H9 (cell line): ENCODE data around the gene RNLS. TPM values are rescaled to one million over a fixed set of nuclear protein-coding genes. Genes with fewer than 3 reads are reported as not detected.

Experiments
- DNase-seq: peaks from one replicate; pipeline ENCODE4 v3.0.0-alpha.2; 2017
- H2AFZ ChIP-seq: one replicate; pipeline ENCODE4 v1.6.1; 2013; ENCODE audit warnings: mild to moderate bottlenecking, low read length, control low read depth, moderate library complexity
- H2AK5ac ChIP-seq: 2 replicates; pipeline ENCODE4 v1.6.1; 2013; ENCODE audit warnings: low read length, control low read depth, mixed read lengths; ENCODE audit not compliant: insufficient read length
- H2BK120ac ChIP-seq: one replicate; pipeline ENCODE4 v1.6.1; 2013; ENCODE audit warnings: low read depth, mild to moderate bottlenecking, low read length, control low read depth, inconsistent platforms; ENCODE audit not compliant: poor library complexity, severe bottlenecking
- H2BK12ac ChIP-seq: 2 replicates; pipeline ENCODE4 v1.6.1; 2013; ENCODE audit warnings: low read length, control low read depth, mixed read lengths, low read depth; ENCODE audit not compliant: insufficient read length
- H2BK15ac ChIP-seq: 2 replicates; pipeline ENCODE4 v1.6.1; 2013; ENCODE audit warnings: low read depth, low read length, control low read depth
- H2BK20ac ChIP-seq: one replicate; pipeline ENCODE4 v1.6.1; 2013; ENCODE audit warnings: low read depth, mild to moderate bottlenecking, low read length, control low read depth, inconsistent platforms; ENCODE audit not compliant: poor library complexity, severe bottlenecking
- H2BK5ac ChIP-seq: 2 replicates; pipeline ENCODE4 v1.6.1; 2013; ENCODE audit warnings: low read length, control low read depth, mixed read lengths; ENCODE audit not compliant: insufficient read length
- H3K14ac ChIP-seq: 2 replicates; pipeline ENCODE4 v1.6.1; 2013; ENCODE audit warnings: low read length, control low read depth; ENCODE audit not compliant: insufficient read depth
- H3K18ac ChIP-seq: 2 replicates; pipeline ENCODE4 v1.6.1; 2013; ENCODE audit warnings: low read depth, mild to moderate bottlenecking, mixed read lengths, low read length, control low read depth; ENCODE audit not compliant: insufficient read length
- H3K23ac ChIP-seq: 2 replicates; pipeline ENCODE4 v1.6.1; 2013; ENCODE audit warnings: low read length, control low read depth, mixed read lengths, low read depth; ENCODE audit not compliant: insufficient read length
- H3K23me2 ChIP-seq: 2 replicates; pipeline ENCODE4 v1.6.1; 2013; ENCODE audit warnings: low read depth, mild to moderate bottlenecking, mixed read lengths, low read length, control low read depth; ENCODE audit not compliant: insufficient read length, poor library complexity, severe bottlenecking
- H3K27ac ChIP-seq: 2 replicates; pipeline ENCODE4 v1.5.1; 2013; ENCODE audit warnings: low read length, control low read depth, mixed read lengths, low read depth; ENCODE audit not compliant: insufficient read length
- H3K27me3 ChIP-seq: 2 replicates; pipeline ENCODE4 v1.6.1; 2013; ENCODE audit warnings: low read length, control low read depth, inconsistent platforms; ENCODE audit not compliant: insufficient read depth
- H3K4ac ChIP-seq: 2 replicates; pipeline ENCODE4 v1.6.1; 2013; ENCODE audit warnings: low read depth, mild to moderate bottlenecking, control low read depth, inconsistent platforms, low read length, moderate library complexity
- H3K4me1 ChIP-seq: 2 replicates; pipeline ENCODE4 v1.6.1; 2013; ENCODE audit warnings: low read length, control low read depth, inconsistent platforms; ENCODE audit not compliant: insufficient read depth
- H3K4me2 ChIP-seq: 2 replicates; pipeline ENCODE4 v1.6.1; 2013; ENCODE audit warnings: low read length, control low read depth, mixed read lengths; ENCODE audit not compliant: insufficient read length, insufficient read depth
- H3K56ac ChIP-seq: 2 replicates; pipeline ENCODE4 v1.6.1; 2013; ENCODE audit warnings: low read depth, mild to moderate bottlenecking, mixed read lengths, low read length, control low read depth; ENCODE audit not compliant: insufficient read length
- H3K79me1 ChIP-seq: 2 replicates; pipeline ENCODE4 v1.6.1; 2013; ENCODE audit warnings: low read depth, mild to moderate bottlenecking, moderate library complexity, low read length, control low read depth, inconsistent platforms; ENCODE audit not compliant: insufficient read depth, poor library complexity, severe bottlenecking
- H3K79me2 ChIP-seq: 2 replicates; pipeline ENCODE4 v1.6.1; 2013; ENCODE audit warnings: low read length, control low read depth, inconsistent platforms; ENCODE audit not compliant: insufficient read depth
- H3K9ac ChIP-seq: 2 replicates; pipeline ENCODE4 v1.6.1; 2013; ENCODE audit warnings: low read length, control low read depth, mixed read lengths; ENCODE audit not compliant: insufficient read length; ENCODE audit errors: extremely low read depth
- H3K9me3 ChIP-seq: one replicate; pipeline ENCODE4 v1.6.1; 2013; ENCODE audit warnings: low read depth, low read length, inconsistent platforms; ENCODE audit not compliant: control insufficient read depth
- H3T11ph ChIP-seq: one replicate; pipeline ENCODE4 v1.6.1; 2013; ENCODE audit warnings: mild to moderate bottlenecking, low read length, control low read depth, inconsistent platforms
- H4K20me1 ChIP-seq: one replicate; pipeline ENCODE4 v1.6.1; 2013; ENCODE audit not compliant: control insufficient read depth, insufficient read length, insufficient read depth
- H4K5ac ChIP-seq: 2 replicates; pipeline ENCODE4 v1.6.1; 2013; ENCODE audit warnings: low read depth, mild to moderate bottlenecking, mixed read lengths, low read length, control low read depth; ENCODE audit not compliant: insufficient read length
- H4K8ac ChIP-seq: replicated peaks from 2 replicates; pipeline ENCODE4 v1.6.1; 2013; ENCODE audit warnings: low read length, control low read depth, mixed read lengths, low read depth; ENCODE audit not compliant: insufficient read length
- H4K91ac ChIP-seq: 2 replicates; pipeline ENCODE4 v1.6.1; 2013; ENCODE audit warnings: low read depth, mild to moderate bottlenecking, moderate library complexity, mixed read lengths, low read length, control low read depth; ENCODE audit not compliant: insufficient read length
- H3K27ac Mint-ChIP-seq, 3 experiments: 2 replicates in 2 of 3; 3 replicates in 1 of 3; pipeline ENCODE4 v1.8.0; 2020 to 2021; ENCODE audit warnings: mixed read lengths in 3 of 3, mild to moderate bottlenecking in 1 of 3, moderate library complexity in 1 of 3
- H3K27me3 Mint-ChIP-seq: 2 replicates; pipeline ENCODE4 v1.8.0; 2021; ENCODE audit warnings: low read depth, mild to moderate bottlenecking, moderate library complexity, mixed read lengths
- H3K36me3 Mint-ChIP-seq, 3 experiments: 2 replicates in 2 of 3; 3 replicates in 1 of 3; pipeline ENCODE4 v1.8.0; 2020 to 2021; ENCODE audit warnings: low read depth in 3 of 3, mixed read lengths in 3 of 3; ENCODE audit not compliant: insufficient read depth in 1 of 3
- H3K4me1 Mint-ChIP-seq, 2 experiments: 2 replicates each; pipeline ENCODE4 v1.8.0; 2020; ENCODE audit warnings: mixed read lengths in 2 of 2
- H3K4me3 Mint-ChIP-seq, 2 experiments: 2 replicates in 1 of 2; 3 replicates in 1 of 2; pipeline ENCODE4 v1.8.0; 2020 to 2021; ENCODE audit warnings: mild to moderate bottlenecking in 2 of 2, mixed read lengths in 2 of 2, moderate library complexity in 1 of 2
- H3K9me3 Mint-ChIP-seq, 2 experiments: 2 replicates in 1 of 2; 3 replicates in 1 of 2; pipeline ENCODE4 v1.8.0; 2020; ENCODE audit warnings: mild to moderate bottlenecking in 2 of 2, mixed read lengths in 2 of 2, moderate library complexity in 1 of 2
- WGBS: extraction: QIAGEN DNeasy Blood & Tissue Kit; methylation state at CpG from one replicate; pipeline ENCODE4 v1.1.7; 2013; ENCODE audit warnings: missing lambda C conversion rate, low lambda C conversion rate, mixed read lengths; ENCODE audit not compliant: insufficient read length; ENCODE audit errors: extremely low coverage; 5-methylcytosine and 5-hydroxymethylcytosine counted together
- total RNA-seq: library from RNA; stranded (reverse); gene quantifications from 2 replicates; pipeline ENCODE4 v1.2.1, GENCODE V29; 2021
- TF ChIP-seq, protein P1 (sequence below): fragments of 200-600 bp; sonication (generic); conservative IDR thresholded peaks from 3 replicates; pipeline ENCODE4 v1.8.0; 2021; ENCODE audit warnings: antibody characterized with exemption, mild to moderate bottlenecking

RNLS gene
- total RNA-seq, 1 experiment from 2014 or later, result 7.5 TPM

DNA sequence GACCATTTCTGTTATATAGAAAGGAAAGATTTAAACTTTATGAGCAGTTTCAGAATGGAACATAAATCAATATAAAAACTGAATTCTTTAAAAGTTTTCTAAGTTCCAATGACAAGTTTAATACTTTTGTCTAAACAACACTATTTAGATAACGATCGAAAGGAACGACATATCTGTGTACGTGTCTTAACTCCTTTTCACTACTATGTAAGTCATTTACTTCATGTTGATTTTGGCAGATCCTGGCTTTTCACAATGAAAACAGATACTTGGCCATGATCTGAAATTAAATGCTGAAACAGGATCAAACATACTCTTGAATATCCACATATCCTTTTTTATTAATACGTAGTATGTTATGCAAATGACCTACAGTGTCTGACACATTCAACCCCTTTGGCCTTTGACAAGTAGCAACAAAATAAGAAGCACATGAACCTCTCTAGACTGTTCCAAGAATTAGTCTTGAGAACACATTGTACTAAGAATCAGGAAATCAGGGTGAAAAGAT is 41.9 kb downstream of the RNLS start:
- Histone ChIP-seq H4K5ac (no peak overlapping the region), H2BK5ac (no peak overlapping the region), H3K23ac (no peak overlapping the region), H3K9me3 (no peaks in the 10 kb centered on the region), H3K18ac (no peak overlapping the region), H2AK5ac (no peak overlapping the region), H3K79me1 (no peaks in the 10 kb centered on the region), H3K79me2 (no peaks in the 10 kb centered on the region), H3K4me1 (no peaks in the 10 kb centered on the region), H3K4ac (no peak overlapping the region), H3K9ac (no peak overlapping the region), H2AFZ (no peak overlapping the region), H3T11ph (no peak overlapping the region), H3K14ac (no peak overlapping the region), H3K4me2 (no peak overlapping the region), H3K56ac (no peak overlapping the region), H2BK20ac (no peak overlapping the region), H4K8ac (no peak overlapping the region), H4K91ac (no peak overlapping the region), H2BK15ac (no peak overlapping the region), H4K20me1 (no peaks in the 10 kb centered on the region), H2BK120ac (no peak overlapping the region), H2BK12ac (no peak overlapping the region), H3K27ac (no peak overlapping the region), H3K23me2 (no peaks in the 10 kb centered on the region), H3K27me3 (no peaks in the 10 kb centered on the region)
- Mint-ChIP-seq H3K4me1 (peaks cover 5 to 8% of the 10 kb centered on the region in 2 experiments), H3K27ac (no peak overlapping the region), H3K27me3 (no peaks in the 10 kb centered on the region), H3K4me3 (no peak overlapping the region), H3K9me3 (no peaks in the 10 kb centered on the region), H3K36me3 (no peaks in the 10 kb centered on the region; a peak in 1 of 7 replicates)
- TF ChIP-seq, protein P1, sequence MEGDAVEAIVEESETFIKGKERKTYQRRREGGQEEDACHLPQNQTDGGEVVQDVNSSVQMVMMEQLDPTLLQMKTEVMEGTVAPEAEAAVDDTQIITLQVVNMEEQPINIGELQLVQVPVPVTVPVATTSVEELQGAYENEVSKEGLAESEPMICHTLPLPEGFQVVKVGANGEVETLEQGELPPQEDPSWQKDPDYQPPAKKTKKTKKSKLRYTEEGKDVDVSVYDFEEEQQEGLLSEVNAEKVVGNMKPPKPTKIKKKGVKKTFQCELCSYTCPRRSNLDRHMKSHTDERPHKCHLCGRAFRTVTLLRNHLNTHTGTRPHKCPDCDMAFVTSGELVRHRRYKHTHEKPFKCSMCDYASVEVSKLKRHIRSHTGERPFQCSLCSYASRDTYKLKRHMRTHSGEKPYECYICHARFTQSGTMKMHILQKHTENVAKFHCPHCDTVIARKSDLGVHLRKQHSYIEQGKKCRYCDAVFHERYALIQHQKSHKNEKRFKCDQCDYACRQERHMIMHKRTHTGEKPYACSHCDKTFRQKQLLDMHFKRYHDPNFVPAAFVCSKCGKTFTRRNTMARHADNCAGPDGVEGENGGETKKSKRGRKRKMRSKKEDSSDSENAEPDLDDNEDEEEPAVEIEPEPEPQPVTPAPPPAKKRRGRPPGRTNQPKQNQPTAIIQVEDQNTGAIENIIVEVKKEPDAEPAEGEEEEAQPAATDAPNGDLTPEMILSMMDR, result no peak
- no peak for DNase-seq
- no CpG with 5 or more reads among the region's 5 CpGs for WGBS
